SK-N-SH treated with all-trans-retinoic acid at 6 μM for 48 hours (cell line): ENCODE data around the gene LYPD5.

Source experiments
- RARB ChIP-seq: fragments of 250-450 bp; sonication (Bioruptor Pico); IDR thresholded peaks from 2 replicates; pipeline ENCODE4 v1.8.0; 2021; ENCODE audit warnings: mild to moderate bottlenecking, moderate library complexity
- TOX ChIP-seq: fragments of 250-450 bp; sonication (Bioruptor Pico); IDR thresholded peaks from 2 replicates; pipeline ENCODE4 v1.8.0; 2021; ENCODE audit warnings: mild to moderate bottlenecking, moderate library complexity, borderline replicate concordance
- ZNF70 ChIP-seq: fragments of 450-650 bp; formaldehyde crosslinking; IDR thresholded peaks from 2 replicates; pipeline ENCODE4 v1.5.0; 2020; ENCODE audit warnings: mild to moderate bottlenecking, moderate library complexity
- TF ChIP-seq, protein P1 (sequence below): fragments of 250-450 bp; sonication (Bioruptor Pico); IDR thresholded peaks from 2 replicates; pipeline ENCODE4 v1.8.0; 2020; ENCODE audit warnings: mild to moderate bottlenecking, moderate library complexity, borderline replicate concordance

DNA sequence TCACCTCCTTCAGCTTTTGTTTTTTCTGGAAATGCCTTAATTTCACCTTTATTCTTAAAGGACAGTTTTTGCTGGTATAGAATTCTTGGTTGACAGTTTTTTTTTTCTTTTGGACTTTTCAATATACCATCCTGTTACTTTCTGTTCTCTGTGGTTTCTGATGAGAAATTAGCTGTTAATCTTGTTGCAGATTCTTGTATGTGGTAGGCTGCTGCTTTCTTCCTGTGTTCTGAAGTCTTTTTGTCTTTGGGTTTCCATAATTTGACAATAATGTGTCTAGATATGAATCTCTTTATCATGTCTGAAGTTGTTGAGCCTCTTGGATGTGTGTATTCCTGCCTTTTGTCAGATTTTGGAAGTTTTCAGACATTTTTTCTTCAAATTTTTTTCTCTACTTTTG, 36.9 kb upstream of the LYPD5 start:
- TF ChIP-seq, protein P1, sequence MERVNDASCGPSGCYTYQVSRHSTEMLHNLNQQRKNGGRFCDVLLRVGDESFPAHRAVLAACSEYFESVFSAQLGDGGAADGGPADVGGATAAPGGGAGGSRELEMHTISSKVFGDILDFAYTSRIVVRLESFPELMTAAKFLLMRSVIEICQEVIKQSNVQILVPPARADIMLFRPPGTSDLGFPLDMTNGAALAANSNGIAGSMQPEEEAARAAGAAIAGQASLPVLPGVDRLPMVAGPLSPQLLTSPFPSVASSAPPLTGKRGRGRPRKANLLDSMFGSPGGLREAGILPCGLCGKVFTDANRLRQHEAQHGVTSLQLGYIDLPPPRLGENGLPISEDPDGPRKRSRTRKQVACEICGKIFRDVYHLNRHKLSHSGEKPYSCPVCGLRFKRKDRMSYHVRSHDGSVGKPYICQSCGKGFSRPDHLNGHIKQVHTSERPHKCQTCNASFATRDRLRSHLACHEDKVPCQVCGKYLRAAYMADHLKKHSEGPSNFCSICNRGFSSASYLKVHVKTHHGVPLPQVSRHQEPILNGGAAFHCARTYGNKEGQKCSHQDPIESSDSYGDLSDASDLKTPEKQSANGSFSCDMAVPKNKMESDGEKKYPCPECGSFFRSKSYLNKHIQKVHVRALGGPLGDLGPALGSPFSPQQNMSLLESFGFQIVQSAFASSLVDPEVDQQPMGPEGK (CRISPR knock-in tag): no peak
- no peak for TF ChIP-seq ZNF70 (CRISPR knock-in tag)
- no peak for TF ChIP-seq TOX (CRISPR knock-in tag)
- TF ChIP-seq RARB: no peak
